SK-N-SH (cell line): ENCODE data around the gene SNCAIP.

ENCODE experiments used
- CHD2 ChIP-seq: fragments of 150-350 bp; IDR thresholded peaks from 2 replicates; pipeline ENCODE4 v1.6.1; 2018; ENCODE audit warnings: low read length; ENCODE audit not compliant: partially characterized antibody
- CTCF ChIP-seq: fragments of 200-600 bp; sonication (generic); IDR thresholded peaks from 2 replicates; pipeline ENCODE4 v1.6.1; 2017; ENCODE audit warnings: antibody characterized with exemption, mild to moderate bottlenecking, moderate library complexity
- ELF1 ChIP-seq: IDR thresholded peaks from 2 replicates; pipeline ENCODE4 v1.4.0; 2012
- EP300 ChIP-seq, 2 experiments: IDR thresholded peaks; 2 replicates each; pipeline versions ENCODE4 v1.4.0 to v1.6.1; 2012; ENCODE audit warnings: borderline replicate concordance in 1 of 2, low read depth in 1 of 2, low read length in 1 of 2
- IRF3 ChIP-seq: fragments of 150-350 bp; IDR thresholded peaks from 2 replicates; pipeline ENCODE4 v1.6.1; 2016; ENCODE audit warnings: mild to moderate bottlenecking, low read depth, low read length
- MAX ChIP-seq: IDR thresholded peaks from 2 replicates; pipeline ENCODE4 v1.4.0; 2012; ENCODE audit warnings: low read depth
- POLR2AphosphoS5 ChIP-seq: IDR thresholded peaks from 2 replicates; pipeline ENCODE4 v1.6.1; 2012; ENCODE audit warnings: low read depth, low read length
- RAD21 ChIP-seq: IDR thresholded peaks from 2 replicates; pipeline ENCODE4 v1.6.1; 2012; ENCODE audit warnings: mild to moderate bottlenecking, low read length
- REST ChIP-seq: IDR thresholded peaks from 2 replicates; pipeline ENCODE4 v1.6.1; 2012; ENCODE audit warnings: mild to moderate bottlenecking, low read depth, low read length, moderate library complexity
- YY1 ChIP-seq: IDR thresholded peaks from 2 replicates; pipeline ENCODE4 v1.4.0; 2012; ENCODE audit warnings: low read depth, mild to moderate bottlenecking

- TF ChIP-seq ELF1 (no peak), RAD21 (no peak), MAX (no peak), IRF3 (no peak), YY1 (no peak), POLR2AphosphoS5 (no peak), CTCF (no peak), CHD2 (no peak), REST (no peak), EP300 (IDR thresholded peaks at IDR 0.05; ENCODE audit: borderline replicate concordance in 1 of 2, low read depth in 1 of 2, low read length in 1 of 2) (no peak)
Observed at GRCh38 chr5:122369253-122369815, 57.3 kb downstream of the SNCAIP start.
